DMS153 (cell line): ENCODE results near the gene RBMS3.

Experiments
- DNase-seq: peaks from one replicate; lab custom pipeline; 2025; lab: John Stamatoyannopoulos, UW

Gene RBMS3

DNA sequence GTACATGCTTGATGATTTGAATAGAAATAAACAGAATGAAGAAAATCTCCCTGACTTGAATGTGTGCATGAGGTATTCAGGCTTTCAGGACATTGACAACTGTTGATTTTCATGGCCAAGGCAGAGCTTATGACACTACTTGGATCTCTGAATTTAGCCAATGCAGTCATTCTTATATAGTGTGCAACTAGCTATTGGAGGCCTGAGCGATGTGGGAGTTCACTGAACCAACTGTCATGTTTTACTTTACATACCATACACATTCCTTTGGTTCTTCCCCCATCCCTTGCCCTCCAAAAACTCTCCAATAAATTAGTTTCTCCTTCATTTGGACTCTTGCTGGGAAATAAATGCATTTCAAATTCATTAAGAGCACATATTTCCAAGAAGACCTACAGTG is 460.4 kb downstream of the RBMS3 start:
- no peak for DNase-seq

GRCh38 chr3:29745232-29745870 is 464.5 kb downstream of the RBMS3 start:
- no peak for DNase-seq

- DNase-seq, result no peak
These were observed 465.4 kb downstream of the RBMS3 start for GRCh38 chr3:29746163-29746760.

DNA sequence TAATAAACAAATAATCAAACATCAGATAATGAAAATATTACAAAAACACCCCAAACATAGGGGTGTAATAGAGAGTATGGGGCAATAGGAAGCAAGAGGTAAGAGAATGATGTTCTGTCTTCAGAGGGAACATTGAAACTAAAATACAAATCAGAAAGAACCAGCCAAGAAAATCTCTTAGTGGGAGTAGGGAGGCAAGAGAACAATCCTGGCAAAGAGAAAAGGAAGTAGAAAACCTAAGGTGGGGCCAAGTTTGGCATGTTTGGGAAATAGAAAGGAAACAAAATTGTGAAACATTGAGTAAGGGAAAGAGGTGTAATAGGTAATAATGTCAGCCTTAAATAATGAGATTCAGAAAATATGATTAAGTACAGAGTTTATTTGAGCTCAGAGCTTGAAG is 467.1 kb downstream of the RBMS3 start:
- no peak for DNase-seq

DNA sequence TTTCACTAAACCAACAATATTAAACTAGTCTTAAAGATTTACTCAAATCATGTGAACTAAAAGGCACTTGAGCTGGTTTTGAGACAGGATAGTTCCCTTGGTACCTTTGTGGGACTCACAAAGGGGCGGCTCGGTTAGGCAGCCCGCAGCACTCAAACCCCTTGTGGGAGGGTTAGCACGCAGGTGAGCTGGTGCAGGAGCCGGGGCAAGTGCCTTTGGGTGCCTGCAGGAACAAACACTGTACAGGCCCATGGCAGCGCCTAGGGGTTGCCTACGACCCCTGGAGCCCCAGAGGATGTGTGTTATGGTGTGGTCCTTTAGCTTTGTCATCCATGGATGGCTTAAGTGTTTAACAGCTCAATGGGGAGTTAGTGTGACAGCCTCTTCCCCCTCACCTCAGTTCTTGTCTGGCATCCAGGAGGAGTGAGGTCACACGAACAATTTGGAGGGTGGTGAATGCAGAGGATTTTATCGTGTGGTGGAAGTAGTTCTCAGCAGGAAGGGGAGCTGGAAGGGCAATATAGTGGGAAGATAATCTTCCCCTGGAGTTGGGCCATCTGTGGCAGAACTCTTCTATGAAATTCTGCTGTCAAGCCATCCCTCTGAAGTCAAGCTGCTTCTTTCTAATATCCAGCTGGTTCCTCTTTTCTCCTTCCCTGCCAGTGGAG is 470.9 kb downstream of the RBMS3 start:
- no peak for DNase-seq

DNA sequence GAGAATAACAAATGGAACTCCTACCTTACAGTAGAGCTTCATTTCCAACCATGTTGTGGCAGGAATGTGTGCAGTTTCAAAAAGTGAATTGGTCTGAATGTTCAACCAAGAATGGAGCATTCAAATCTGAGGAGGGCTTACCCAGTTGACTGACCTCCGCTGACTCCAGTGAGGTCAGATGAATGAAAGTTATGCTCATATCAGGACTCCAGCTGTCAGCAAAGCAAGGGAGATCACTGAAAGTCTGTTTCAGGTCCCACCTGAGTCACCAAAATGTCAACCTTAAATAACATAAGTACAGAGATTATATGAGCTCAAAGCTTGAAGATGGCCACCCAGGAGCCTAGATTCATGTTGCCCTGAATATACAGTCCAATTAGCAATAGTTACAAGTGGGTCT is 473.5 kb downstream of the RBMS3 start:
- no peak for DNase-seq

DNA sequence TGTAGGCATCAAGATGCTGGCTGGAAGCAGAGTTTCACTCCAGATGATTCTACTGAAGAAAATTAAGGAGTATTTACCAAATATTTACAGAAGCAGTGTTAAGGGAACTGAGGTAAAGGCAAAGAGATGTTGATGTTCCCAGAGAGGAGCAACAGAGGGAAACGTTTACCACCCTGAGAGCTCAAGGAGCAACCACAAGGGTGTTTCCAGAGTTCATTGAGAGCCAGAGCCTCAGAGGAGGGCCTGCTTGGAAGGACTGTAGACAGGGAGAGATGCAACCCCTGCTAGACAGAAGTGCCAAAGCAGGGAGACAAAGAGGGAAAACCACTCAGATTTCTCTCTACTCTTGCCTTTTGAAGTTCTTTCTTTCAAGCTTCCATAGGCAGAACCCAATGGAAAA is 474.5 kb downstream of the RBMS3 start:
- DNase-seq, result no peak

DNA sequence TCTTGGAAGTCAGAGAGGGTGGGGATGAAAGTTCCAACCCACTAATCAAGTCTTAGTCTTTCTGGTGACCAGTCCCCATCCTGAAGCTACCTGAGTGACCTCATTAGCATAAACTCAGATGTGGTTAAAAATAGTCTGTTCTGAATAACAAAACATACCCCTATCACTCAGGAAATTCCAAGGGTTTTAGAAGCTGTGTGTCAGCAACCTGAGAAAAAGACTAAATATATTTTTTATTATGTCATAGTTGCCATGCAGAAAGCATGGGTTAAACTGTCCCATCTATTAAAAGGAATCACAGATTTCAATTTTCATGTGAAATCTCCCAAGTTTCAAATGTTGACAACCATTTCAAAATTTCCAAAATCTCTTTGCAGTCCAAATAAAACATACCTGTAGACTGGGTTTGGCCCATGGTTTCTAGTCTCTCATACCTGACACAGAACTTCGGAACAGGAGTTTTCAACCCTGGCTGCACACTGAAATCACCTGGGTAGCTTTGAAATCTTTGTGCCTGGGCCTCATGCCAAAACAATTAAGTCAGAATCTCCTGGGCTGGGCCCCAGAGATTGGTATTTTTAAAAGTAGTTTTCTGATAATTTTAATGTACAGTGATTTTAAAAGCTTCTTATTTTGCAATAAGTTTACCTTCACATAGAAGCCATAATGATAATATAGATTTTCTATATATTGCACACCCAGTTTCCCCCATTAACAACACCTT is 476.3 kb downstream of the RBMS3 start:
- DNase-seq, result no peak

GRCh38 chr3:29758108-29758433 is 477.2 kb downstream of the RBMS3 start:
- no peak for DNase-seq

DNA sequence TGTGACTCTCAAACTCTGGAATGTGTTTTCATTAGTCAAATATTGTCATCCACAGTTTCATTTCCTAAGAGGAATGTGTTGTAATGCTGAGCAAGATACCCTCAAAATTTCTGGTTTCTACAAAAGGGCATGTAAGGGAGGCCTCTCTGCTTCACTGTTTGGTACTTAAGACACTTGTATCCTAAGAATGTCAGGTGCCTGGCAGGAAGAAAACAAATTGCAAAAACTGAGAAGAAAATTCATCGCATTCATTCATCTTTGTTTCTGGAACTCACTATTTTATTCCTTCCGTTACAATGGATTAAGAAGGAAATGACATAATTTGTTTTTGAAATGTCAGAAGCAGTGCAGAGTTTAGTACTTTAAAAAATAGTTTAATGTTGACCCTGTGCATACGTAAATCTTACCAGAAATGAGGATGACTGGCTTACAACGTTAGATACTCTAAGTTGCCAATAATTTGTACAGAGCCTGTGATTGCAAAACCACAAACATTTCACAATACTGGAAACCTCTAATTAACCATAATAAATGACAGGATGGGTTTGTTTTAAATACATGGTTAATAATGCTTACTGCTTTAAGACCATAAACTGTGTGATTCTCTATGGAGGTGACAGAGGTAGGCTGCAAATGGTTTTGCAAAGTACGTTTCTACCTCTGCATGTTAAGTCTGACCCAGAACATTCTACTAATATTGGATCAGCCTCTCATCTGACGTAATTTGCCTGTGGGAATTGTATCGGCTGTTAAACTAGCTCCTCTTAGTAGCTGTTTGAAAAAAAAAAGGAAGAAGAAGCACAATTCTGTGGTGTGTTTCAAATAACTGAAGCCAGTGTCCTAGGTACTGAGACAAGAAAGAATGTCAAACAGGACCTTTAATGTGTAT is 477.8 kb downstream of the RBMS3 start:
- DNase-seq, result no peak

- no peak for DNase-seq
These were observed 478.7 kb downstream of the RBMS3 start for GRCh38 chr3:29759411-29760225.

DNA sequence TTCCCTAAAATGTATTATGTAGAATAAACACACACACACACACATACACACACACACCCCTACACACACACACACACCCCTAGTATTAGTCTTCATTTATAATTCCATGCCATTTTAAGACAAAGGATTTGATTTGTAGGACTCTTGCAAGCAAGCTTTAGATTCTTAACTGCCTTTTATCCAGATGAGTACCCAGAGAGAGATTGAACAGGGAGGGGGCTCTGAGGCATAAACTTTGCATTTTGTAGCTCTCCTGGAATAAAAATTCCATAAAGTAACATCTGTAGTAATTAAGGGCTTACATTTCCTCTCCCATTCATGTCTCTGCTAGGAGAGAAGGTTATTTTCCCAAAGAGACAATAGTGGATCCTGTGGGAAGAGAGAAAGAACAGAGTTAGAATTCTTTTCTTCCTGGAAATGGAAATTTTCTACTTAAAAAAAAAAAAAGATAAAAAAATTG is 479.4 kb downstream of the RBMS3 start:
- no peak for DNase-seq

DNA sequence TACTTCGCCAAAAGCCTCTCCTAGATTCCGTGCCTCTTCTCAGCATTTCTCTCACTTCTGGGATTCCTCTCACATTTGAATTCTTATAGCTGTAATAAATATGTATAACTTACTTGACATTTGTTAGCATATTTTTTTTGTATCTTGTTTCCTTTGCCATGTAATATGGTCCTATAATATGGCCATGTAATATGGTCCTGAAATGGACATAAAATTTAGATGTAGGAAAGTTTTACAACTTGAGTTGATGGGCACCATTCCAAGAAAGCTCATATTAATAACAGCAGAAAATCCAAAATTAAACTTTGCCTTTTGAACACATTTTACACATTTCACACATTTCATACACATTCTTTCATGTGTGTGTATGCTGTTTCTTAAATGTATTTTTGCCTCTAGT is 480.6 kb downstream of the RBMS3 start:
- DNase-seq, result no peak

DNA sequence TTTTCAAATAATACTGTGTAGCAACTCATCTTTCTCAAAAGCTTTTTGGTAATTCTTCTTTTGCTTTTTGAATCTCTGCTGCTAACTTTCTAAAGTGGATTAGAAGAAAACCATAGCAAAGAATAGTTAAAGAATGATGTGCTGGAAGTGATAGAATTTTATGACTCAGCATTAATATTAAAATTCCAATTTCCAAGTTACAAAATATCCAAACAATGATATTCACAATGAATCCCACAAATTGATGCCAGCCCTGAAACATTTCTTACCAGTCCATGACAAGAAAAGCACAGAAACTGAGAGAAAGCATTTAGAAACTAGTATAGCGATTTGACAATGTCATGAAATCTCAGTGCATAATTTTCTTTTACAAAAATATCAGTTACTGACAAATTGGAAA is 482.2 kb downstream of the RBMS3 start:
- DNase-seq, result no peak

GRCh38 chr3:29764041-29764440 is 483.2 kb downstream of the RBMS3 start:
- DNase-seq, result no peak

DNA sequence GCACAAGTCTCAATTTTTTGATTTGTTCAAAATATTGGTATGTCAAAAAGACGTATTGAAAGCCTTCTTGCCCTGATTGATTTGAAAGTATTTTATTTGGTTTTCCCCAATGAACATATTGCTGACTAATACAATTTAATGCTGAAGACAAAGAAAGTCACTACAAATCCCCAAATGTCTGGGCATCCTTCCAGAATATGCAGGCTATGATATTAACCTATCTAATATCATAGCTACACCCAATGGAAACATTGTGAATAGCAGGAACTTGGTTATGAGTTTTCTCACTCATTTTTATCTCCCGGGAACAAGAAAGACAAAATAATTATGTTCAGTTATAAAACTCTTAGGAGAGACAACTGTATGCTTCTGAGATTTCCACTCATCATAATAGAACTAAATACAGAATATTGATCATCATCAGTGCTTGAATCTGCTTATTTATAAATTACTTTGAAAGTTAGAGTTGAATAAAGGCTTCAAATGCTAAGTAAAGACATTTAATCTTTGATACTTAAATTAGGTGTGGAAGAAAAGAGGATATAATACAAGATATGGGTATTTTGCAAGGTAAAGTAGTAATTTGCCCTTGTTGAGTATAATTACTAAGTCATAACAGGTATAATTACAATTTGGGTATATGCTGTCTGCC is 483.9 kb downstream of the RBMS3 start:
- no peak for DNase-seq

DNA sequence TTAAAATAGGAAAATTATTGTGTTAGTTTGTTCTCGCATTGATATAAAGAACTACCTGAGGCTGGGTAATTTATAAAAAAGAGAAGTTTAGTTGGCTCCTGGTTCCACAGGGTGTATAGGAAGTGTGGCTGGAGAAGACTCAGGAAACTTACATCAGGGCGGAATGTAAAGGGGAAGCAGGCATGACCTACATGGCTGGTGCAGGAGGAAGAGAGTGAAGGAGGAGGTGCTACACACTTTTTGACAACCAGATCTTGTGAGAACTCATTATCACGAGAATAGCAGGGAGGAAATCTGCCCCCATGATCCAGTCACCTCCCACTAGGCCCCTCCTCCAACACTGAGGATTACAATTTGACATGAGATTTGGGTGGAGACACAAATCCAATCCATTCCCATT is 490.7 kb downstream of the RBMS3 start:
- DNase-seq, result no peak

GRCh38 chr3:29772436-29772835 is 491.6 kb downstream of the RBMS3 start:
- DNase-seq, result no peak

DNA sequence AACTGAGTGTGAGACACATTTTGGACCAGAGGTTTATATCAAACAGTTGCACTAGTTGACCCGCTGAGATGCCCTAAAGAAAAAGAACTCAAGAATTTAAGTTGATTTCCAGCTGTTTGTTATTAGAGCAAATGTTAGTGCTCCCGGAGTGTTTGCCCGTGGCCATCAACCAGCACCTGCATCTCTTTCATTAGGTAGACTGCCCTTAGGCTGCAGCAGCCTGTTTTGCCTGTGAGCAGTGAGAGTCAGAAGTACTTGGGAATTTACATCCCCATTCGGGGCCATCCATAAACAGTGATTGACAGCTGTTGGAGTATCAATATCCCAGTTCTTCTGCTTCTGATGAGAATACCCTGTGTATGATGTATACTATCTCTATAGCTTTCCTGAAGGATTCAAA is 492.6 kb downstream of the RBMS3 start:
- DNase-seq, result no peak

- DNase-seq, result no peak
These were observed 494.5 kb downstream of the RBMS3 start for GRCh38 chr3:29775340-29775739.

GRCh38 chr3:29777869-29778268 is 497.0 kb downstream of the RBMS3 start:
- DNase-seq, result no peak
